MCF 10A (cell line): Measurements from ENCODE around the gene ZNF586. TPM values are rescaled to one million over a fixed set of nuclear protein-coding genes. Genes with fewer than 3 reads are reported as not detected.

ENCODE experiments used
- BruUV-seq: library from RNA; stranded (reverse); fragments of 400-500 nt; replicated peaks from 2 replicates; lab custom pipeline; 2021; lab: Mats Ljungman, UMichigan
- CTCF ChIA-PET: fragments of 300-600 bp; sonication (Branson Sonifier 250); formaldehyde crosslinking; extraction: SDS; loops from one replicate; lab custom pipeline; 2021; ENCODE audit warnings: antibody characterized with exemption, inconsistent platforms; lab: Yijun Ruan, JAX
- POLR2A ChIA-PET: fragments of 300-600, 350-650 bp; sonication (Branson Sonifier 250); formaldehyde crosslinking; extraction: SDS; loops from one replicate; lab custom pipeline; 2020; ENCODE audit warnings: antibody characterized with exemption, inconsistent platforms; lab: Yijun Ruan, JAX
- DNase-seq: peaks from one replicate; pipeline ENCODE4 v3.0.0-alpha.2; 2018; ENCODE audit not compliant: unreplicated experiment
- H3K27ac Mint-ChIP-seq: one replicate; pipeline ENCODE4 v1.8.0; 2022; ENCODE audit warnings: mild to moderate bottlenecking, low read depth, mixed read lengths; ENCODE audit not compliant: unreplicated experiment
- H3K27me3 Mint-ChIP-seq: one replicate; pipeline ENCODE4 v1.8.0; 2022; ENCODE audit warnings: mixed read lengths; ENCODE audit not compliant: insufficient read depth, unreplicated experiment
- H3K36me3 Mint-ChIP-seq: one replicate; pipeline ENCODE4 v1.8.0; 2022; ENCODE audit warnings: mild to moderate bottlenecking, moderate library complexity, mixed read lengths; ENCODE audit not compliant: insufficient read depth, unreplicated experiment
- H3K4me1 Mint-ChIP-seq: one replicate; pipeline ENCODE4 v1.8.0; 2022; ENCODE audit warnings: mixed read lengths; ENCODE audit not compliant: insufficient read depth, unreplicated experiment
- H3K4me3 Mint-ChIP-seq: one replicate; pipeline ENCODE4 v1.8.0; 2022; ENCODE audit warnings: mild to moderate bottlenecking, moderate library complexity, mixed read lengths; ENCODE audit not compliant: unreplicated experiment
- H3K9me3 Mint-ChIP-seq: one replicate; pipeline ENCODE4 v1.8.0; 2022; ENCODE audit warnings: mixed read lengths; ENCODE audit not compliant: unreplicated experiment
- CTCF ChIP-seq: fragments of 200-600 bp; IDR thresholded peaks from one replicate; pipeline ENCODE4 v1.8.0; 2022; ENCODE audit warnings: antibody characterized with exemption, mild to moderate bottlenecking; ENCODE audit not compliant: unreplicated experiment
- intact Hi-C: fragments of 100-400 bp; cut with micrococcal nuclease; formaldehyde crosslinking; loops from 2 replicates; pipeline ENCODE4 v1.14.1; 2022
- total RNA-seq: library from RNA; stranded (reverse); gene quantifications from 2 replicates; pipeline ENCODE4 v1.2.3, GENCODE V29; 2022

ZNF586 gene
- total RNA-seq, 1 experiment from 2014 or later, result 13.4 TPM

GRCh38 chr19:57755031-57755430 is 14.4 kb upstream of the ZNF586 start:
- BruUV-seq, result no TSS peak
- H3K36me3 Mint-ChIP-seq, result peaks cover 66% of the 10 kb centered on the region

GRCh38 chr19:57757941-57758340 is 11.5 kb upstream of the ZNF586 start:
- Mint-ChIP-seq H3K4me1 (no peaks in the 10 kb centered on the region), H3K27ac (no peak overlapping the region), H3K9me3 (peaks cover 7% of the 10 kb centered on the region), H3K27me3 (no peaks in the 10 kb centered on the region), H3K4me3 (no peak overlapping the region), H3K36me3 (peaks cover 47% of the 10 kb centered on the region)
- POLR2A ChIA-PET, result no interaction called here
- BruUV-seq, result no TSS peak
- intact Hi-C loops, result no loop called here
- CTCF ChIA-PET, result no interaction called here
- no peak for DNase-seq
- no peak for TF ChIP-seq CTCF

More at GRCh38 chr19:57755031-57755430, 14.4 kb upstream of the ZNF586 start:
- Mint-ChIP-seq H3K9me3 (peaks cover 18% of the 10 kb centered on the region), H3K4me1 (no peaks in the 10 kb centered on the region), H3K27ac (no peak overlapping the region), H3K27me3 (no peaks in the 10 kb centered on the region), H3K4me3 (no peak overlapping the region)
- intact Hi-C loops, result no loop called here
- ChIA-PET POLR2A (interaction anchor here (1.0 to 2.0 kb wide), 2 partner anchors 8 to 73 kb away, joined by 5 to 10 read pairs; partner anchors contain the start of genes ZNF551 and ZNF776), CTCF (interaction anchor here (1.3 kb wide), 1 partner anchor 10 kb away, joined by 4 read pairs; no protein-coding TSS in a partner anchor)
- no peak for TF ChIP-seq CTCF
- DNase-seq, result no peak

GRCh38 chr19:57759096-57759495 is 10.4 kb upstream of the ZNF586 start:
- Mint-ChIP-seq H3K36me3 (peaks cover 35% of the 10 kb centered on the region), H3K9me3 (peaks cover 6% of the 10 kb centered on the region), H3K4me1 (no peaks in the 10 kb centered on the region), H3K27me3 (no peaks in the 10 kb centered on the region), H3K27ac (no peak overlapping the region), H3K4me3 (no peak overlapping the region)
- no peak for DNase-seq
- POLR2A ChIA-PET, result interaction anchor here (0.5 kb wide), 1 partner anchor 14 kb away, joined by 3 read pairs; no protein-coding TSS in a partner anchor
- CTCF ChIA-PET, result no interaction called here
- intact Hi-C loops, result no loop called here
- no TSS peak for BruUV-seq
- TF ChIP-seq CTCF, result no peak

GRCh38 chr19:57771417-57771816 is 1.9 kb downstream of the ZNF586 start:
- Mint-ChIP-seq H3K36me3 (peaks cover 61% of the 10 kb centered on the region), H3K4me1 (peaks cover 10% of the 10 kb centered on the region), H3K4me3 (peak overlapping the region; percentile 11), H3K27ac (peak overlapping the region; percentile 29), H3K27me3 (no peaks in the 10 kb centered on the region), H3K9me3 (no peaks in the 10 kb centered on the region)
- intact Hi-C loops, result no loop called here
- DNase-seq, result no peak
- TF ChIP-seq CTCF, result no peak
- no TSS peak for BruUV-seq
- POLR2A ChIA-PET, result no interaction called here
- CTCF ChIA-PET, result no interaction called here
